Lower leg skin (tissue), 4 donors: ENCODE measurements around the gene CDH23. TPM values are rescaled to one million over a fixed set of nuclear protein-coding genes. Genes with fewer than 3 reads are reported as not detected.

Experiments used
- DNase-seq, 2 donors: peaks; one replicate each; pipeline ENCODE4 v3.0.0-alpha.2; 2019; ENCODE audit warnings: low spot score in 2 of 2
- H3K4me3 ChIP-seq: fragments of 200-600 bp; sonication (generic); 2 replicates; pipeline ENCODE4 v1.5.1; 2017; ENCODE audit warnings: mild to moderate bottlenecking, low read depth; ENCODE audit not compliant: poor library complexity, severe bottlenecking
- POLR2A ChIP-seq, 2 donors: fragments of 450-650 bp; IDR thresholded peaks; one replicate each; pipeline ENCODE4 v1.6.1; 2016 to 2017; ENCODE audit warnings: antibody characterized with exemption in 2 of 2, mild to moderate bottlenecking in 1 of 2, moderate library complexity in 1 of 2
- WGBS, 2 donors: methylation state at CpG; one replicate each; pipeline ENCODE4 v1.1.5; 2018; 5-methylcytosine and 5-hydroxymethylcytosine counted together
- intact Hi-C: fragments of 100-400 bp; cut with DNase I; formaldehyde crosslinking; loops from one replicate; pipeline ENCODE4 v1.15.0; 2023; ENCODE audit warnings: low total_unique reads
- total RNA-seq, 4 donors: library from RNA; depleted of rRNA; stranded (reverse); fragments of >200 nt; gene quantifications; one replicate each; pipeline ENCODE4 v1.1.0, GENCODE V29; 2016
- TF ChIP-seq, protein P1 (sequence below), 3 donors: fragments of 450-650 bp; IDR thresholded peaks; one replicate each; pipeline ENCODE4 v1.5.1; 2016; ENCODE audit warnings: antibody characterized with exemption in 3 of 3, mild to moderate bottlenecking in 3 of 3, moderate library complexity in 2 of 3

The CDH23 gene
- total RNA-seq, 4 donors from 2014 or later, result 1.7 to 9.2 (median 2.6) TPM

DNA sequence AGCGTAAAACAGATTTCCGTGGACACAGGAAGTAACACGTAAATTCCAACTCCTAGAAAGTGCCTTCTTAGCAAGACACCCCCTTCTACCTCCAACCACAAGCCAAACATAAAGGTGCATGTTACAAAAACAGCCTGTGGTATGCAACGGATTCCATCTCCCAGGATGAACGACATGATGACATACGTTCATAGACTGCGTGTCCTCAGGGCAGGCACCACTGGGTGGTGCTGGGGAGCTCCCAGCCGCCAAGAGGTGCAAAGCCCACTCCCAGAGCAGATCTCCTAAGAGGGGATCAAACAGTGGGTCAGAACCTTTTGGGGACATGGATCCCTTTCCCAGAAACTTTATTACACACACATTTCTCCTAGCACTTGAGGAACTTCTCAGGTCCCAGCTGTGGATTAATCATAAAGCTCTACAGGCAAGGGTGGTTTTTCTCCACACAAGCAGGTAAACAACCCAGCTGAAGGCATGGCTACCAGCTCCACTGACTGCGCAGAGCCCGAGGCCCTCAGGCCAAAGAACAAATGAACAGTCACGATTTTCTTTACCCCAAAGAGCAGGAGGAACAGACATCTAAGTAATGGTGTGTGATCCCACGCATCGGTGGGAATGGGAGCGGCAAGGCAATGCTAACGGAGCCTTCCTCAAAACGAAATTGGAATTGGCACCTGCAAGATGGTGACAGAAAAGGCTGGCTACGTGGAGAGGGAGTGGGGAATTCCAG lies 440.5 kb downstream of the CDH23 start:
- TF ChIP-seq, protein P1, sequence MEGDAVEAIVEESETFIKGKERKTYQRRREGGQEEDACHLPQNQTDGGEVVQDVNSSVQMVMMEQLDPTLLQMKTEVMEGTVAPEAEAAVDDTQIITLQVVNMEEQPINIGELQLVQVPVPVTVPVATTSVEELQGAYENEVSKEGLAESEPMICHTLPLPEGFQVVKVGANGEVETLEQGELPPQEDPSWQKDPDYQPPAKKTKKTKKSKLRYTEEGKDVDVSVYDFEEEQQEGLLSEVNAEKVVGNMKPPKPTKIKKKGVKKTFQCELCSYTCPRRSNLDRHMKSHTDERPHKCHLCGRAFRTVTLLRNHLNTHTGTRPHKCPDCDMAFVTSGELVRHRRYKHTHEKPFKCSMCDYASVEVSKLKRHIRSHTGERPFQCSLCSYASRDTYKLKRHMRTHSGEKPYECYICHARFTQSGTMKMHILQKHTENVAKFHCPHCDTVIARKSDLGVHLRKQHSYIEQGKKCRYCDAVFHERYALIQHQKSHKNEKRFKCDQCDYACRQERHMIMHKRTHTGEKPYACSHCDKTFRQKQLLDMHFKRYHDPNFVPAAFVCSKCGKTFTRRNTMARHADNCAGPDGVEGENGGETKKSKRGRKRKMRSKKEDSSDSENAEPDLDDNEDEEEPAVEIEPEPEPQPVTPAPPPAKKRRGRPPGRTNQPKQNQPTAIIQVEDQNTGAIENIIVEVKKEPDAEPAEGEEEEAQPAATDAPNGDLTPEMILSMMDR (IDR thresholded peaks at IDR 0.05), result no peak
- no peak for TF ChIP-seq POLR2A (IDR thresholded peaks at IDR 0.05)
- no peak overlapping the region for H3K4me3 ChIP-seq
- intact Hi-C loops, result no loop called here
- WGBS, 2 donors, result 59 to 66% methylated on average over 17 of the region's 17 CpGs
- DNase-seq, result no peak

DNA sequence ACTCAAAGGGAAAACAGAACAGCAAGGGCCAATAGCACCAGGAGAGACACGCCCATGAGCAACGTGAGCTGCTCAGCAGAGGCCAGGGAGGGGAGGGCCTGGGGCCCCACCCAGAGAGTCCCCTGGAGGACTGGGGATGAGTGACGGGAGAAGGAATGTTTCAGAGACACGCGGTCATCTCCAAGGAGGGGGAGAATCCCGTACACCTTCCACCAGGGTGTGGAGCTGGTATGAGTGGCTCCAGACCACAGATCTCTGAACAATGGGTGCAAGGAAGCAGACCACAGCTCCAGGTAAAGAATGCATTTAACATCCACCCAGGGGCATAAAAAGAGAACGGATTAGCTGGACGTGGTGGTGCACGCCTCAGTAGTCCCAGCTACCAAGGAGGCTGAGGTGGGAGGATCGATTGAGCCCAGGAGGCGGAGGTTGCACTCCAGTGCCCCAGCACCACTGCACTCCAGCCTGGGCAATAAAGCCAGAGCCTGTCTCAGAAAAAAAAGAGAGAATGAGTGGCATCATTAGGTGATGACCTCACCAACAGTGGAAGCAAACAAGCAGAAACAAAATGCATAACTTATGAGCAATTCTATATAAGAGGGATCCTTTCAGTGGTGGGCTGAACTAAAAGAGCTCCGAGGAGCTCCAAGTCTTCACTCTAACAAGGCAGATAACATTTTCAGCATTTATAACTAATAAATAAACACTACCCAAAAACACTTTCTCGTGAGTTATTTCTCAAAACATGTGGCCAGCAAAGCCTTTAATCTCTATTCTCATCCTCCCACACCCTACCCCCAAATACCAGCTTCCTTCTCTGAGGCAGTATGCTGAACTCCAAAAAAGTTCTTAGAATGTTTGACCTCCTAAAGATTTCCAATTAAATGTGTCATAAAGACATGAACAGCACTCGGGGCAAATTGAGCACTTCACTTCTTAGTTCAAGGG lies 441.8 kb downstream of the CDH23 start:
- no peak overlapping the region for H3K4me3 ChIP-seq
- intact Hi-C loops, result no loop called here
- TF ChIP-seq POLR2A (IDR thresholded peaks at IDR 0.05), result no peak
- TF ChIP-seq, protein P1 (IDR thresholded peaks at IDR 0.05), result no peak
- WGBS, 2 donors, result 48 to 50% methylated on average over 14 of the region's 14 CpGs
- no peak for DNase-seq

DNA sequence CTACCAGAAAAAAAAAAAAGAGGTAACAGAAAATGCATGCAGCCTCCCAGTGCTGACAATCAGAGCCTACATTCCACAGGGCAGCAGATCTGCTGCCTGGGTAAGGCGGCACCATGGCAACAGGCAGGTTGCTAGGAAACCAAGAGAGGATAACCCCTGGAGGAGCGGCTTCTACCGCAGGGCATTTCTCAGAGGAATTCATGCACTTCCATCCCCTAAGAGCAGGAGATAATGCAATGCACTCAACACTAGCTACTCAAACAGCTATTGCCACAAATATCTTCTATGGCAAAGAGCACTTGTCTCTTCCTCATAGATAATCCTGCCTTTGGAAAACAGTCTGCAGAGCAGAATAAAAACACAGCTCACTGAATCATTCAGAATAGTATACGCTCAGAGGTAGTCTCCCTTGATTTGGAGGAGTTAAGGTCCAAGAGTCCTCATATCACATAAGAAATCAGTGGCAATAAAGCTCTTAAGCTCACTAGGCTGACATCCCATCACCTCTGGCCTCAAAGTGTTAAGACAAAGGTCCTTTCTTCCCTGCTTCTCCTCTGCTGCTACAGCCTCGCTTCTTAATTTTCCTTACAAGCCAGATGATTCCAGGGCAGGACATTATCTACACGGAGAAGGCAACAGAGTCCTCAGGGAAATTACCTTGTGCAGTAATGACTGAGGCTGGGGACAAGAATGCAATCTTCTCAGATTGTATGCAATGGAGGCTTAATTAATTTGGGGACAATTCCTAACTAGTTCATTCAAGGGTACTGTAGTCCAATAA lies 443.6 kb downstream of the CDH23 start:
- no peak for DNase-seq
- no peak overlapping the region for H3K4me3 ChIP-seq
- no peak for TF ChIP-seq POLR2A (IDR thresholded peaks at IDR 0.05)
- TF ChIP-seq, protein P1 (IDR thresholded peaks at IDR 0.05), result no peak
- WGBS, 2 donors, result 29 to 39% methylated on average over 6 of the region's 6 CpGs
- intact Hi-C loops, result loop anchor here (10.0 kb wide), 1 partner anchor 54 kb away; no protein-coding TSS in a partner anchor

GRCh38 chr10:71840958-71841335 lies 444.2 kb downstream of the CDH23 start:
- no peak for DNase-seq
- intact Hi-C loops, result loop anchor here (10.0 kb wide), 1 partner anchor 54 kb away; no protein-coding TSS in a partner anchor
- 83% methylated on average over 4 of the region's 4 CpGs for WGBS, 2 donors
- TF ChIP-seq, protein P1 (IDR thresholded peaks at IDR 0.05), result no peak
- TF ChIP-seq POLR2A (IDR thresholded peaks at IDR 0.05), result no peak
- no peak overlapping the region for H3K4me3 ChIP-seq

GRCh38 chr10:71842422-71842821 lies 445.7 kb downstream of the CDH23 start:
- intact Hi-C loops, result loop anchor here (10.0 kb wide), 1 partner anchor 52 kb away; no protein-coding TSS in a partner anchor
- WGBS, 2 donors, result 59 to 89% methylated on average over 2 of the region's 2 CpGs
- no peak overlapping the region for H3K4me3 ChIP-seq
- TF ChIP-seq, protein P1 (IDR thresholded peaks at IDR 0.05), result no peak
- no peak for TF ChIP-seq POLR2A (IDR thresholded peaks at IDR 0.05)
- DNase-seq, result no peak
